Gastrocnemius medialis (tissue), 4 donors: Measurements from ENCODE around the gene PLPP3. TPM values are rescaled to one million over a fixed set of nuclear protein-coding genes. Genes with fewer than 3 reads are reported as not detected.

Experiments
- ATAC-seq, 2 donors: fragments of 150-250 bp; one replicate each; pipeline ENCODE4 v1.9.1; 2016
- DNase-seq, 2 donors: peaks; one replicate each; pipeline ENCODE4 v3.0.0-alpha.2; 2019
- H3K27ac ChIP-seq, 4 donors: fragments of 200-600 bp; sonication (generic); 1 replicate in 1 of 4; 2 replicates in 3 of 4; pipeline ENCODE4 v1.5.1; 2016 to 2018; ENCODE audit warnings: mild to moderate bottlenecking in 2 of 4, moderate library complexity in 1 of 4
- H3K27me3 ChIP-seq, 3 donors: fragments of 200-600 bp; sonication (generic) in 2 of 3; 1 replicate in 1 of 3; 2 replicates in 2 of 3; pipeline versions ENCODE4 v1.5.1 to v1.6.0; 2016 to 2019; ENCODE audit warnings: mild to moderate bottlenecking in 1 of 3, moderate library complexity in 1 of 3
- H3K36me3 ChIP-seq, 2 donors: fragments of 200-600 bp; sonication (generic) in 1 of 2; one replicate each; pipeline ENCODE4 v1.5.1; 2017 to 2018
- H3K4me1 ChIP-seq, 2 donors: fragments of 200-600 bp; sonication (generic) in 1 of 2; one replicate each; pipeline ENCODE4 v1.5.1; 2016 to 2017; ENCODE audit warnings: mild to moderate bottlenecking in 2 of 2
- H3K4me3 ChIP-seq, 4 donors: fragments of 200-600 bp; sonication (generic) in 3 of 4; 1 replicate in 1 of 4; 2 replicates in 3 of 4; pipeline ENCODE4 v1.5.1; 2016 to 2019; ENCODE audit warnings: mild to moderate bottlenecking in 2 of 4
- H3K9me3 ChIP-seq, 3 donors: fragments of 200-600 bp; sonication (generic) in 2 of 3; 1 replicate in 1 of 3; 2 replicates in 2 of 3; pipeline ENCODE4 v1.5.1; 2016 to 2019
- CTCF ChIP-seq, 5 experiments: fragments of 450-650 bp in 3 of 5; fragments of 200-600 bp in 2 of 5; sonication (generic) in 2 of 5; IDR thresholded peaks in 4 of 5; conservative IDR thresholded peaks in 1 of 5; 1 replicate in 4 of 5; 2 replicates in 1 of 5; pipeline ENCODE4 v1.5.1; 2016 to 2019; ENCODE audit warnings: antibody characterized with exemption in 5 of 5, mild to moderate bottlenecking in 3 of 5, moderate library complexity in 3 of 5
- POLR2A ChIP-seq, 2 donors: fragments of 450-650 bp; IDR thresholded peaks; one replicate each; pipeline ENCODE4 v1.6.1; 2017; ENCODE audit warnings: antibody characterized with exemption in 2 of 2, mild to moderate bottlenecking in 2 of 2, moderate library complexity in 2 of 2
- in situ Hi-C, 4 donors: fragments of 200-750 bp; cut with MboI; loops; one replicate each; pipeline versions ENCODE4 v1.15.0 to v1.8.0; 2017; ENCODE audit warnings: low sequenced_read_pairs in 4 of 4
- intact Hi-C: fragments of 100-400 bp; cut with DNase I; formaldehyde crosslinking; loops from one replicate; pipeline ENCODE4 v1.15.1; 2023; ENCODE audit warnings: low total_unique reads
- total RNA-seq, 4 donors: library from RNA; depleted of rRNA; stranded (reverse); fragments of >200 nt; gene quantifications; one replicate each; pipeline versions ENCODE4 v1.1.0 to v1.2.3, GENCODE V29; 2016

Gene PLPP3
- total RNA-seq, 4 donors from 2014 or later = 53.2 to 71.5 (median 55.5) TPM

DNA sequence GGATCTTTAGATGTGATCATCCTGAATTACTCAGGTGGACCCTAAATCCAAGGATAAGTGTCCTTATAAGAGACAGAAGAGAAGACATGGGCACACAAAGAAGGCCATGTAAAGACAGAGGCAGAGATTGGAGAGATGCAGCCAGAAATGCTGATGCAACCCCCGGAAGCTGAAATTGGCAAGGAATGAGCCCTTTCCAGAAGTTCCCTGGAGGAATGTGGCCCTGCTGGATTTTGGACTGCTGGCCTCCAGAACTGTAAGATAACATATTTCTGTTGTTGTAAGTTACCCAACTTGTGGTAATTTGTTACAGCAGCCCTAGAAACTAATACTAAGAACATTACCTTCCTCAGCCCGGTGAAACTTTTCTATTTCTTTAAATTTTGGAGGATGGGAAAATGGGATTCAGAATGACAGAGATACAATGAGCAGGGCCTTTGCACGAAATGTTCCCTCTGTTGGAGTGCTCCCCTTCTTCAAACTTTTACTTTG is 11.2 kb upstream of the PLPP3 start:
- no peaks in the 10 kb centered on the region for H3K27me3 ChIP-seq
- H3K36me3 ChIP-seq = no peaks in the 10 kb centered on the region
- H3K9me3 ChIP-seq = no peaks in the 10 kb centered on the region
- no peak for ATAC-seq
- no peak for DNase-seq
- H3K4me1 ChIP-seq = no peaks in the 10 kb centered on the region
- H3K27ac ChIP-seq = no peak overlapping the region
- no peak overlapping the region for H3K4me3 ChIP-seq
- TF ChIP-seq CTCF (IDR thresholded peaks at IDR 0.05 in 4 of 5, conservative IDR thresholded peaks at IDR 0.05 in 1 of 5) = no peak
- no peak for TF ChIP-seq POLR2A (IDR thresholded peaks at IDR 0.05)
- intact Hi-C loops = no loop called here
- in situ Hi-C loops = loop anchor here in 2 of 4 donors (25.0 kb wide), 3 partner anchors 903 to 1453 kb away; no protein-coding TSS in a partner anchor

DNA sequence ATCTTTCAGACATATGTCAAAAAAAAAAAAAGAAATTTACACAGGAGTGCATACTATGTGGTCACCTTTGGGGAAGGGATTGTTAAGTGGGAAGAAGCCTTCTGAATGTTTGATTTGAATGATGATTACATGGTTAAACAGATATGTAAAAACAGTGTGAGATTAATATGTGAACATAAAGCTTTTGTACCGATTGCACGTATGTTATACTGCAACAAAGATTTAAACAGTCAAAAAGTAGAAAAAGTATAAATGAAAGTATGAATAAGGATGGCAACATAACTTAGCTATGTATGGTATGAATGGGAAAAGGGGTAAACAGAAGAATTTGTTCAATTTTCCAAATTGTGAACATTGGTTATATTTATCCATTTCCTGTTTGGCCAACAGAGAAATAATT is 10.0 kb upstream of the PLPP3 start:
- no peak for TF ChIP-seq POLR2A (IDR thresholded peaks at IDR 0.05)
- no peak for TF ChIP-seq CTCF (IDR thresholded peaks at IDR 0.05 in 4 of 5, conservative IDR thresholded peaks at IDR 0.05 in 1 of 5)
- intact Hi-C loops (loop anchor here (5.0 kb wide), 1 partner anchor 1447 kb away; no protein-coding TSS in a partner anchor), in situ Hi-C loops (loop anchor here (5.0 to 25.0 kb wide), 12 partner anchors 115 to 1455 kb away; no protein-coding TSS in a partner anchor)
- Histone ChIP-seq H3K27me3 (no peaks in the 10 kb centered on the region), H3K36me3 (no peaks in the 10 kb centered on the region), H3K4me1 (peaks cover 0 to 5% of the 10 kb centered on the region in 2 donors), H3K4me3 (no peak overlapping the region), H3K9me3 (no peaks in the 10 kb centered on the region), H3K27ac (no peak overlapping the region)
- ATAC-seq = no peak
- DNase-seq = no peak

- H3K4me3 ChIP-seq = no peak overlapping the region
- TF ChIP-seq POLR2A (IDR thresholded peaks at IDR 0.05) (no peak), CTCF (IDR thresholded peaks at IDR 0.05 in 4 of 5, conservative IDR thresholded peaks at IDR 0.05 in 1 of 5) (no peak)
- DNase-seq (no peak), ATAC-seq (no peak)
- no peaks in the 10 kb centered on the region for H3K36me3 ChIP-seq
- peaks cover 7 to 13% of the 10 kb centered on the region in 2 donors for H3K4me1 ChIP-seq
- in situ Hi-C loops = loop anchor here (5.0 to 25.0 kb wide), 12 partner anchors 118 to 1452 kb away; no protein-coding TSS in a partner anchor
- H3K9me3 ChIP-seq = no peaks in the 10 kb centered on the region
- intact Hi-C loops = loop anchor here (5.0 kb wide), 1 partner anchor 1444 kb away; no protein-coding TSS in a partner anchor
- H3K27ac ChIP-seq = no peak overlapping the region
- no peaks in the 10 kb centered on the region for H3K27me3 ChIP-seq
Observed at GRCh38 chr1:56586502-56586901, 7.1 kb upstream of the PLPP3 start.

- H3K36me3 ChIP-seq = no peaks in the 10 kb centered on the region
- H3K4me3 ChIP-seq = no peak overlapping the region
- no peak overlapping the region for H3K27ac ChIP-seq
- no peak for TF ChIP-seq POLR2A (IDR thresholded peaks at IDR 0.05)
- TF ChIP-seq CTCF (IDR thresholded peaks at IDR 0.05 in 4 of 5, conservative IDR thresholded peaks at IDR 0.05 in 1 of 5) = no peak
- in situ Hi-C loops (loop anchor here (5.0 to 25.0 kb wide), 12 partner anchors 119 to 1451 kb away; no protein-coding TSS in a partner anchor), intact Hi-C loops (loop anchor here (1.0 to 5.0 kb wide), 3 partner anchors 177 to 1444 kb away; no protein-coding TSS in a partner anchor)
- no peaks in the 10 kb centered on the region for H3K27me3 ChIP-seq
- peaks cover 7 to 13% of the 10 kb centered on the region in 2 donors for H3K4me1 ChIP-seq
- no peak for DNase-seq
- no peak for ATAC-seq
- H3K9me3 ChIP-seq = no peaks in the 10 kb centered on the region
Observed at GRCh38 chr1:56585985-56586384, 6.6 kb upstream of the PLPP3 start.
